ENCODE data around the gene PPM1L.

GRCh38 chr3:160754855-160755747, 930 bp upstream of the PPM1L start:
- TF ChIP-seq, protein P1, sequence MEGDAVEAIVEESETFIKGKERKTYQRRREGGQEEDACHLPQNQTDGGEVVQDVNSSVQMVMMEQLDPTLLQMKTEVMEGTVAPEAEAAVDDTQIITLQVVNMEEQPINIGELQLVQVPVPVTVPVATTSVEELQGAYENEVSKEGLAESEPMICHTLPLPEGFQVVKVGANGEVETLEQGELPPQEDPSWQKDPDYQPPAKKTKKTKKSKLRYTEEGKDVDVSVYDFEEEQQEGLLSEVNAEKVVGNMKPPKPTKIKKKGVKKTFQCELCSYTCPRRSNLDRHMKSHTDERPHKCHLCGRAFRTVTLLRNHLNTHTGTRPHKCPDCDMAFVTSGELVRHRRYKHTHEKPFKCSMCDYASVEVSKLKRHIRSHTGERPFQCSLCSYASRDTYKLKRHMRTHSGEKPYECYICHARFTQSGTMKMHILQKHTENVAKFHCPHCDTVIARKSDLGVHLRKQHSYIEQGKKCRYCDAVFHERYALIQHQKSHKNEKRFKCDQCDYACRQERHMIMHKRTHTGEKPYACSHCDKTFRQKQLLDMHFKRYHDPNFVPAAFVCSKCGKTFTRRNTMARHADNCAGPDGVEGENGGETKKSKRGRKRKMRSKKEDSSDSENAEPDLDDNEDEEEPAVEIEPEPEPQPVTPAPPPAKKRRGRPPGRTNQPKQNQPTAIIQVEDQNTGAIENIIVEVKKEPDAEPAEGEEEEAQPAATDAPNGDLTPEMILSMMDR (IDR thresholded peaks at IDR 0.05), result no peak
- TF ChIP-seq POLR2A (IDR thresholded peaks at IDR 0.05) (peak; percentile 10 to 63), POLR2AphosphoS5 (IDR thresholded peaks at IDR 0.05) (peak in 2 of 3 donors; percentile 61 to 74)

Data from suprapubic skin (tissue), 4 donors.